ENCODE measurements around the gene PUSL1.

- TF ChIP-seq POLR2AphosphoS5 (IDR thresholded peaks at IDR 0.05; ENCODE audit: low read depth) (0 out of 2 replicates have a peak, but pooled peaks have one; percentile 1), CTCF (IDR thresholded peaks at IDR 0.05; ENCODE audit: insufficient read depth, low read length) (no peak), REST (IDR thresholded peaks at IDR 0.05; ENCODE audit: insufficient replicate concordance, low read depth) (no peak), GABPA (IDR thresholded peaks at IDR 0.05; ENCODE audit: low read depth) (no peak)
Observed at GRCh38 chr1:1314678-1315335, 6.4 kb downstream of the PUSL1 start.
